ENCODE results near the gene P4HB.

P4HB gene

GRCh38 chr17:81804559-81805399 is 55.6 kb downstream of the P4HB start:
- TF ChIP-seq PPARA (CRISPR knock-in tag; IDR thresholded peaks at IDR 0.05; ENCODE audit: borderline replicate concordance) (no peak), ZFP30 (CRISPR knock-in tag; IDR thresholded peaks at IDR 0.05) (no peak), CREB5 (CRISPR knock-in tag; IDR thresholded peaks at IDR 0.05; ENCODE audit: low read depth) (no peak), TCF4 (CRISPR knock-in tag; IDR thresholded peaks at IDR 0.05; ENCODE audit: borderline replicate concordance) (no peak), TOX (CRISPR knock-in tag; IDR thresholded peaks at IDR 0.05; ENCODE audit: borderline replicate concordance) (no peak), ZNF565 (CRISPR knock-in tag; conservative IDR thresholded peaks at IDR 0.05; ENCODE audit: low read depth) (no peak), CSRNP3 (CRISPR knock-in tag; IDR thresholded peaks at IDR 0.05) (no peak)
- no peak for ATAC-seq

- no peak for ATAC-seq
- no peak for TF ChIP-seq CSDC2 (CRISPR knock-in tag; IDR thresholded peaks at IDR 0.05)
Observed at GRCh38 chr17:81803728-81804558, 56.4 kb downstream of the P4HB start, which contains the start of gene GCGR. TSS of gene GCGR (plus strand) at chr17:81804150. CDS start at chr17:81809019, 4,869 bp downstream.

- ATAC-seq = no peak
Observed at GRCh38 chr17:81802856-81803643, 57.3 kb downstream of the P4HB start.

More at GRCh38 chr17:81802856-81803643, 57.3 kb downstream of the P4HB start:
- TF ChIP-seq SNAI2 (CRISPR knock-in tag; IDR thresholded peaks at IDR 0.05) (no peak), ZC3H10 (CRISPR knock-in tag; IDR thresholded peaks at IDR 0.05) (no peak), CSRNP3 (CRISPR knock-in tag; IDR thresholded peaks at IDR 0.05) (no peak), ESRRG (CRISPR knock-in tag; IDR thresholded peaks at IDR 0.05) (no peak), BACH2 (CRISPR knock-in tag; IDR thresholded peaks at IDR 0.05; ENCODE audit: borderline replicate concordance) (no peak), CREB5 (CRISPR knock-in tag; IDR thresholded peaks at IDR 0.05; ENCODE audit: low read depth) (no peak), TCF4 (CRISPR knock-in tag; IDR thresholded peaks at IDR 0.05; ENCODE audit: borderline replicate concordance) (no peak), RARB (CRISPR knock-in tag; IDR thresholded peaks at IDR 0.05) (no peak), ARNTL (CRISPR knock-in tag; IDR thresholded peaks at IDR 0.05; ENCODE audit: borderline replicate concordance, low read depth) (no peak), ZNF565 (CRISPR knock-in tag; conservative IDR thresholded peaks at IDR 0.05; ENCODE audit: low read depth) (no peak), ZNF8 (CRISPR knock-in tag; IDR thresholded peaks at IDR 0.05) (no peak), POU6F1 (CRISPR knock-in tag; IDR thresholded peaks at IDR 0.05; ENCODE audit: borderline replicate concordance, low read depth) (no peak), ISL1 (CRISPR knock-in tag; IDR thresholded peaks at IDR 0.05) (no peak), PPARA (CRISPR knock-in tag; IDR thresholded peaks at IDR 0.05; ENCODE audit: borderline replicate concordance) (no peak), ZNF70 (CRISPR knock-in tag; IDR thresholded peaks at IDR 0.05) (no peak), OSR1 (CRISPR knock-in tag; IDR thresholded peaks at IDR 0.05) (no peak), ZFP30 (CRISPR knock-in tag; IDR thresholded peaks at IDR 0.05) (no peak), PATZ1 (CRISPR knock-in tag; IDR thresholded peaks at IDR 0.05; ENCODE audit: borderline replicate concordance) (no peak), TOX (CRISPR knock-in tag; IDR thresholded peaks at IDR 0.05; ENCODE audit: borderline replicate concordance) (no peak)
- TF ChIP-seq, protein P1, sequence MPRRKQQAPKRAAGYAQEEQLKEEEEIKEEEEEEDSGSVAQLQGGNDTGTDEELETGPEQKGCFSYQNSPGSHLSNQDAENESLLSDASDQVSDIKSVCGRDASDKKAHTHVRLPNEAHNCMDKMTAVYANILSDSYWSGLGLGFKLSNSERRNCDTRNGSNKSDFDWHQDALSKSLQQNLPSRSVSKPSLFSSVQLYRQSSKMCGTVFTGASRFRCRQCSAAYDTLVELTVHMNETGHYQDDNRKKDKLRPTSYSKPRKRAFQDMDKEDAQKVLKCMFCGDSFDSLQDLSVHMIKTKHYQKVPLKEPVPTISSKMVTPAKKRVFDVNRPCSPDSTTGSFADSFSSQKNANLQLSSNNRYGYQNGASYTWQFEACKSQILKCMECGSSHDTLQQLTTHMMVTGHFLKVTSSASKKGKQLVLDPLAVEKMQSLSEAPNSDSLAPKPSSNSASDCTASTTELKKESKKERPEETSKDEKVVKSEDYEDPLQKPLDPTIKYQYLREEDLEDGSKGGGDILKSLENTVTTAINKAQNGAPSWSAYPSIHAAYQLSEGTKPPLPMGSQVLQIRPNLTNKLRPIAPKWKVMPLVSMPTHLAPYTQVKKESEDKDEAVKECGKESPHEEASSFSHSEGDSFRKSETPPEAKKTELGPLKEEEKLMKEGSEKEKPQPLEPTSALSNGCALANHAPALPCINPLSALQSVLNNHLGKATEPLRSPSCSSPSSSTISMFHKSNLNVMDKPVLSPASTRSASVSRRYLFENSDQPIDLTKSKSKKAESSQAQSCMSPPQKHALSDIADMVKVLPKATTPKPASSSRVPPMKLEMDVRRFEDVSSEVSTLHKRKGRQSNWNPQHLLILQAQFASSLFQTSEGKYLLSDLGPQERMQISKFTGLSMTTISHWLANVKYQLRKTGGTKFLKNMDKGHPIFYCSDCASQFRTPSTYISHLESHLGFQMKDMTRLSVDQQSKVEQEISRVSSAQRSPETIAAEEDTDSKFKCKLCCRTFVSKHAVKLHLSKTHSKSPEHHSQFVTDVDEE (CRISPR knock-in tag; IDR thresholded peaks at IDR 0.05) = no peak

All from SK-N-SH treated with all-trans-retinoic acid at 6 μM for 48 hours (cell line).